ENCODE results near the gene BLNK.

GRCh38 chr10:96306516-96306915, 35.1 kb upstream of the BLNK start:
- TF ChIP-seq POLR2A (IDR thresholded peaks at IDR 0.05) (no peak), EP300 (IDR thresholded peaks at IDR 0.05) (no peak), POLR2AphosphoS5 (IDR thresholded peaks at IDR 0.05) (no peak)
- TF ChIP-seq, protein P1, sequence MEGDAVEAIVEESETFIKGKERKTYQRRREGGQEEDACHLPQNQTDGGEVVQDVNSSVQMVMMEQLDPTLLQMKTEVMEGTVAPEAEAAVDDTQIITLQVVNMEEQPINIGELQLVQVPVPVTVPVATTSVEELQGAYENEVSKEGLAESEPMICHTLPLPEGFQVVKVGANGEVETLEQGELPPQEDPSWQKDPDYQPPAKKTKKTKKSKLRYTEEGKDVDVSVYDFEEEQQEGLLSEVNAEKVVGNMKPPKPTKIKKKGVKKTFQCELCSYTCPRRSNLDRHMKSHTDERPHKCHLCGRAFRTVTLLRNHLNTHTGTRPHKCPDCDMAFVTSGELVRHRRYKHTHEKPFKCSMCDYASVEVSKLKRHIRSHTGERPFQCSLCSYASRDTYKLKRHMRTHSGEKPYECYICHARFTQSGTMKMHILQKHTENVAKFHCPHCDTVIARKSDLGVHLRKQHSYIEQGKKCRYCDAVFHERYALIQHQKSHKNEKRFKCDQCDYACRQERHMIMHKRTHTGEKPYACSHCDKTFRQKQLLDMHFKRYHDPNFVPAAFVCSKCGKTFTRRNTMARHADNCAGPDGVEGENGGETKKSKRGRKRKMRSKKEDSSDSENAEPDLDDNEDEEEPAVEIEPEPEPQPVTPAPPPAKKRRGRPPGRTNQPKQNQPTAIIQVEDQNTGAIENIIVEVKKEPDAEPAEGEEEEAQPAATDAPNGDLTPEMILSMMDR (IDR thresholded peaks at IDR 0.05): no peak
